Endothelial cell of umbilical vein (primary cell): Measurements from ENCODE around the gene ACTBL2.

Experiments
- EZH2 ChIP-seq: IDR thresholded peaks from 2 replicates; pipeline ENCODE4 v1.6.1; 2012; ENCODE audit warnings: borderline replicate concordance, low read depth, mild to moderate bottlenecking, moderate library complexity, low read length, inconsistent platforms; ENCODE audit not compliant: severe bottlenecking
- MYC ChIP-seq: IDR thresholded peaks from one replicate; pipeline ENCODE4 v1.6.1; 2011; ENCODE audit warnings: mild to moderate bottlenecking, low read depth, low read length
- POLR2A ChIP-seq: IDR thresholded peaks from 2 replicates; pipeline ENCODE4 v1.6.1; 2012; ENCODE audit warnings: low read depth, mild to moderate bottlenecking, control low read depth, low read length
- POLR2AphosphoS5 ChIP-seq: IDR thresholded peaks from 2 replicates; pipeline ENCODE4 v1.6.1; 2012; ENCODE audit warnings: low read depth, mild to moderate bottlenecking, control low read depth, low read length, moderate library complexity; ENCODE audit not compliant: insufficient read depth
- TF ChIP-seq, protein P1 (sequence below), 2 donors: IDR thresholded peaks; 1 replicate in 1 of 2; 2 replicates in 1 of 2; pipeline ENCODE4 v1.5.1; 2011; ENCODE audit warnings: low read length in 2 of 2, mild to moderate bottlenecking in 2 of 2, moderate library complexity in 2 of 2, control low read depth in 1 of 2, inconsistent platforms in 1 of 2, low read depth in 1 of 2; ENCODE audit not compliant: insufficient read depth in 1 of 2; ENCODE audit errors: extremely low read depth in 1 of 2
- TF ChIP-seq, protein P2 (sequence below): IDR thresholded peaks from 2 replicates; pipeline ENCODE4 v1.6.1; 2011; ENCODE audit not compliant: insufficient read depth, insufficient read length

DNA sequence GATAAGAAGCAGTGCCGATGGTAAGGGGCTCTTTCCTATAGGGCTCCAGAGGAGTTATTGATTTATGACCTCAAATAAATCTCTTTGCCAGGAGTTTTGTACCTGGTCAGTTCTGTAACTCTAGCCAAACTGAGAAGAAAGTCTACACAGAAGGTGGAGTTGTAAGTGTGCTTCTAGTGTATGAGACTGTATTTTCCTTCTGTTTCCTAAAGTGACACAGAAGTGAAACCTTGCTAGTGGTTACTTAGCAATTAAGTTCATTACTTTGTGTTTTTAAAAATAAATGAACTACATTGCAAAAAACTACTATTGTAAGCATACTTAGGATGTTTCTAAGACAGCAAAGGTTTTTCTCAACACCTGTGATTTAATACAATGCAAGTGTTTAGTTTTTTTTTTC lies 48.7 kb upstream of the ACTBL2 start:
- TF ChIP-seq POLR2A (no peak), POLR2AphosphoS5 (no peak), MYC (no peak), EZH2 (no peak)
- TF ChIP-seq, protein P1, sequence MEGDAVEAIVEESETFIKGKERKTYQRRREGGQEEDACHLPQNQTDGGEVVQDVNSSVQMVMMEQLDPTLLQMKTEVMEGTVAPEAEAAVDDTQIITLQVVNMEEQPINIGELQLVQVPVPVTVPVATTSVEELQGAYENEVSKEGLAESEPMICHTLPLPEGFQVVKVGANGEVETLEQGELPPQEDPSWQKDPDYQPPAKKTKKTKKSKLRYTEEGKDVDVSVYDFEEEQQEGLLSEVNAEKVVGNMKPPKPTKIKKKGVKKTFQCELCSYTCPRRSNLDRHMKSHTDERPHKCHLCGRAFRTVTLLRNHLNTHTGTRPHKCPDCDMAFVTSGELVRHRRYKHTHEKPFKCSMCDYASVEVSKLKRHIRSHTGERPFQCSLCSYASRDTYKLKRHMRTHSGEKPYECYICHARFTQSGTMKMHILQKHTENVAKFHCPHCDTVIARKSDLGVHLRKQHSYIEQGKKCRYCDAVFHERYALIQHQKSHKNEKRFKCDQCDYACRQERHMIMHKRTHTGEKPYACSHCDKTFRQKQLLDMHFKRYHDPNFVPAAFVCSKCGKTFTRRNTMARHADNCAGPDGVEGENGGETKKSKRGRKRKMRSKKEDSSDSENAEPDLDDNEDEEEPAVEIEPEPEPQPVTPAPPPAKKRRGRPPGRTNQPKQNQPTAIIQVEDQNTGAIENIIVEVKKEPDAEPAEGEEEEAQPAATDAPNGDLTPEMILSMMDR (IDR thresholded peaks at IDR 0.05; ENCODE audit: extremely low read depth in 1 of 2, insufficient read depth in 1 of 2, low read depth in 1 of 2, low read length in 2 of 2), result no peak
- TF ChIP-seq, protein P2, sequence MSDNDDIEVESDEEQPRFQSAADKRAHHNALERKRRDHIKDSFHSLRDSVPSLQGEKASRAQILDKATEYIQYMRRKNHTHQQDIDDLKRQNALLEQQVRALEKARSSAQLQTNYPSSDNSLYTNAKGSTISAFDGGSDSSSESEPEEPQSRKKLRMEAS, result no peak
